Measurements from ENCODE around the gene PARM1.

PARM1 gene

GRCh38 chr4:74934016-74934831 lies 1.3 kb downstream of the PARM1 start:
- Histone ChIP-seq H3K79me2 (ENCODE audit: low read length) (peaks cover 57% of the 10 kb centered on the region), H3K4me2 (ENCODE audit: low read depth, low read length) (peak overlapping the region; percentile 65), H3K36me3 (replicated peaks; ENCODE audit: insufficient read depth, low read length) (no peaks in the 10 kb centered on the region), H3F3A (ENCODE audit: insufficient read depth, low read length) (peaks cover 15% of the 10 kb centered on the region; the same call in 1 of the 2 replicates), H3K4me1 (ENCODE audit: low read length) (peaks cover 19% of the 10 kb centered on the region), H2AFZ (ENCODE audit: low read length) (peak overlapping the region; percentile 91), H3K27ac (ENCODE audit: low read length) (peak overlapping the region; percentile 89; the same call in 1 of the 2 replicates), H4K20me1 (ENCODE audit: insufficient read depth, low read length) (0 out of 2 replicates have a peak, but pooled peaks cover 4% of the 10 kb centered on the region), H3K9me3 (replicated peaks; ENCODE audit: insufficient read depth, low read length) (no peaks in the 10 kb centered on the region), H3K9ac (ENCODE audit: low read length) (peak overlapping the region; percentile 86), H3K27me3 (replicated peaks; ENCODE audit: insufficient read depth, low read length) (no peaks in the 10 kb centered on the region), H3K4me3 (ENCODE audit: low read length) (peak overlapping the region; percentile 91), H3K9me2 (replicated peaks; ENCODE audit: insufficient read depth, low read length) (no peaks in the 10 kb centered on the region)
- DNase-seq, result peak; percentile 53
- TF ChIP-seq EZH2 (optimal IDR thresholded peaks at IDR 0.05; ENCODE audit: low read depth, low read length) (no peak), CTCF (IDR thresholded peaks at IDR 0.05; ENCODE audit: low read length) (no peak), EZH2phosphoT487 (IDR thresholded peaks at IDR 0.05; ENCODE audit: low read length) (no peak)

- Histone ChIP-seq H3K4me1 (ENCODE audit: low read length) (peaks cover 18% of the 10 kb centered on the region), H3K27me3 (replicated peaks; ENCODE audit: insufficient read depth, low read length) (no peaks in the 10 kb centered on the region), H3K4me2 (ENCODE audit: low read depth, low read length) (peak overlapping the region; percentile 65; the same call in 1 of the 2 replicates), H2AFZ (ENCODE audit: low read length) (no peak overlapping the region), H3K9me3 (replicated peaks; ENCODE audit: insufficient read depth, low read length) (no peaks in the 10 kb centered on the region), H3K79me2 (ENCODE audit: low read length) (peaks cover 64% of the 10 kb centered on the region), H4K20me1 (ENCODE audit: insufficient read depth, low read length) (0 out of 2 replicates have a peak, but pooled peaks cover 4% of the 10 kb centered on the region), H3K9me2 (replicated peaks; ENCODE audit: insufficient read depth, low read length) (no peaks in the 10 kb centered on the region), H3K4me3 (ENCODE audit: low read length) (peak overlapping the region; percentile 91), H3K36me3 (replicated peaks; ENCODE audit: insufficient read depth, low read length) (no peaks in the 10 kb centered on the region), H3F3A (ENCODE audit: insufficient read depth, low read length) (peaks cover 15% of the 10 kb centered on the region; the same call in 1 of the 2 replicates), H3K27ac (ENCODE audit: low read length) (no peak overlapping the region), H3K9ac (ENCODE audit: low read length) (peak overlapping the region; percentile 86; the same call in 1 of the 2 replicates)
- TF ChIP-seq EZH2 (optimal IDR thresholded peaks at IDR 0.05; ENCODE audit: low read depth, low read length) (no peak), CTCF (IDR thresholded peaks at IDR 0.05; ENCODE audit: low read length) (no peak), EZH2phosphoT487 (IDR thresholded peaks at IDR 0.05; ENCODE audit: low read length) (no peak)
- no peak for DNase-seq
Measured at GRCh38 chr4:74934888-74935287, 2.0 kb downstream of the PARM1 start.

GRCh38 chr4:74941123-74941522 lies 8.2 kb downstream of the PARM1 start:
- Histone ChIP-seq H3K9me2 (replicated peaks; ENCODE audit: insufficient read depth, low read length) (no peaks in the 10 kb centered on the region), H3F3A (ENCODE audit: insufficient read depth, low read length) (peaks cover 15% of the 10 kb centered on the region), H3K4me1 (ENCODE audit: low read length) (peaks cover 8% of the 10 kb centered on the region), H4K20me1 (ENCODE audit: insufficient read depth, low read length) (0 out of 2 replicates have a peak, but pooled peaks cover 4% of the 10 kb centered on the region), H3K79me2 (ENCODE audit: low read length) (peaks cover 92% of the 10 kb centered on the region), H3K4me2 (ENCODE audit: low read depth, low read length) (no peak overlapping the region), H3K9ac (ENCODE audit: low read length) (no peak overlapping the region), H3K27ac (ENCODE audit: low read length) (no peak overlapping the region), H3K4me3 (ENCODE audit: low read length) (no peak overlapping the region), H2AFZ (ENCODE audit: low read length) (no peak overlapping the region), H3K9me3 (replicated peaks; ENCODE audit: insufficient read depth, low read length) (no peaks in the 10 kb centered on the region), H3K27me3 (replicated peaks; ENCODE audit: insufficient read depth, low read length) (no peaks in the 10 kb centered on the region), H3K36me3 (replicated peaks; ENCODE audit: insufficient read depth, low read length) (no peaks in the 10 kb centered on the region; the same call in 1 of the 2 replicates)
- TF ChIP-seq EZH2 (optimal IDR thresholded peaks at IDR 0.05; ENCODE audit: low read depth, low read length), result no peak
- TF ChIP-seq EZH2phosphoT487 (IDR thresholded peaks at IDR 0.05; ENCODE audit: low read length), result no peak
- no peak for TF ChIP-seq CTCF (IDR thresholded peaks at IDR 0.05; ENCODE audit: low read length)
- DNase-seq, result no peak

All from MM.1S (cell line).